Measurements from ENCODE around the gene P3H1. TPM values are rescaled to one million over a fixed set of nuclear protein-coding genes. Genes with fewer than 3 reads are reported as not detected.
"Not testable (repeated sequence)": the region's sequence is repeated elsewhere in the genome, so short reads cannot be mapped to it uniquely, and the experiment has no call there.

P3H1 gene
- total and polyA plus RNA-seq, 9 donors: 22.5 to 47.0 (median 39.4) TPM

- Histone ChIP-seq H3K36me3 (no peaks in the 10 kb centered on the region), H3K9me3 (no peaks in the 10 kb centered on the region), H3K4me3 (no peak overlapping the region), H3K27ac (no peak overlapping the region), H3K27me3 (no peaks in the 10 kb centered on the region), H3K4me1 (ENCODE audit: insufficient read depth) (no peaks in the 10 kb centered on the region)
- intact Hi-C loops (cut with DNase I): no loop called here
- WGBS, 3 donors: 69 to 79% (median 74%) methylated on average over 4 of the region's 4 CpGs
- DNase-seq: no peak
- TF ChIP-seq POLR2A (IDR thresholded peaks at IDR 0.05) (no peak), EP300 (IDR thresholded peaks at IDR 0.05) (no peak)
- TF ChIP-seq, protein P1, sequence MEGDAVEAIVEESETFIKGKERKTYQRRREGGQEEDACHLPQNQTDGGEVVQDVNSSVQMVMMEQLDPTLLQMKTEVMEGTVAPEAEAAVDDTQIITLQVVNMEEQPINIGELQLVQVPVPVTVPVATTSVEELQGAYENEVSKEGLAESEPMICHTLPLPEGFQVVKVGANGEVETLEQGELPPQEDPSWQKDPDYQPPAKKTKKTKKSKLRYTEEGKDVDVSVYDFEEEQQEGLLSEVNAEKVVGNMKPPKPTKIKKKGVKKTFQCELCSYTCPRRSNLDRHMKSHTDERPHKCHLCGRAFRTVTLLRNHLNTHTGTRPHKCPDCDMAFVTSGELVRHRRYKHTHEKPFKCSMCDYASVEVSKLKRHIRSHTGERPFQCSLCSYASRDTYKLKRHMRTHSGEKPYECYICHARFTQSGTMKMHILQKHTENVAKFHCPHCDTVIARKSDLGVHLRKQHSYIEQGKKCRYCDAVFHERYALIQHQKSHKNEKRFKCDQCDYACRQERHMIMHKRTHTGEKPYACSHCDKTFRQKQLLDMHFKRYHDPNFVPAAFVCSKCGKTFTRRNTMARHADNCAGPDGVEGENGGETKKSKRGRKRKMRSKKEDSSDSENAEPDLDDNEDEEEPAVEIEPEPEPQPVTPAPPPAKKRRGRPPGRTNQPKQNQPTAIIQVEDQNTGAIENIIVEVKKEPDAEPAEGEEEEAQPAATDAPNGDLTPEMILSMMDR (IDR thresholded peaks at IDR 0.05): no peak
Measured at GRCh38 chr1:42730988-42731387, 35.8 kb downstream of the P3H1 start.

DNA sequence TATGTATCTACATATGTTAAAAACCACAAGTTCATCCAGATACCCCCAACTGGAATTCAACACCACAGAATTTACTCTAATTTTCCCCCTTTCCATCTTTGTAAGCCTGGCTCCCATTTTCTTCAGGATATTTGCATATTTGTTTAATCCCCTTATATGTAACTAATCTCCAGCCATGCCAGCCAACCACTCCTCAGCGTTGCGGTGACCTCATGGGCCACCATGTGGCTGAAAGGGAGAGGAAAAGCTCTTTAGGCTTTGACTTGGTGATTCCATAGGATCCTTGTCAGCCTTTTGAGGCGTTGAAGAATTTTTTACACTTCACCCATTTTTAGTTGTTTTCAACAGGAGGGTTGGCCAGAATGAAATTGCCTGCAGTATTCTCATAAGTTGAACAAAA is 36.8 kb downstream of the P3H1 start:
- no peak overlapping the region for H3K4me3 ChIP-seq
- H3K4me1 ChIP-seq (ENCODE audit: insufficient read depth): no peaks in the 10 kb centered on the region
- H3K27ac ChIP-seq: no peak overlapping the region
- H3K27me3 ChIP-seq: no peaks in the 10 kb centered on the region
- H3K9me3 ChIP-seq: no peaks in the 10 kb centered on the region
- H3K36me3 ChIP-seq: no peaks in the 10 kb centered on the region
- 85 to 92% (median 89%) methylated on average over 3 of the region's 3 CpGs for WGBS, 3 donors
- DNase-seq: no peak
- intact Hi-C loops (cut with DNase I): no loop called here
- TF ChIP-seq POLR2A (IDR thresholded peaks at IDR 0.05) (no peak), EP300 (IDR thresholded peaks at IDR 0.05) (no peak)
- TF ChIP-seq, protein P1 (IDR thresholded peaks at IDR 0.05): no peak

- H3K4me1 ChIP-seq (ENCODE audit: insufficient read depth); H3K9me3 ChIP-seq; H3K27ac ChIP-seq; intact Hi-C loops (cut with DNase I); H3K36me3 ChIP-seq; H3K4me3 ChIP-seq; DNase-seq; H3K27me3 ChIP-seq: not testable (repeated sequence)
- 92 to 93% (median 92%) methylated on average over 4 of the region's 4 CpGs for WGBS, 3 donors
Measured at GRCh38 chr1:42725820-42726219, 41.0 kb downstream of the P3H1 start.

- DNase-seq: no peak
- Histone ChIP-seq H3K27ac (no peak overlapping the region), H3K36me3 (no peaks in the 10 kb centered on the region), H3K27me3 (no peaks in the 10 kb centered on the region), H3K4me3 (no peak overlapping the region), H3K4me1 (ENCODE audit: insufficient read depth) (no peaks in the 10 kb centered on the region), H3K9me3 (no peaks in the 10 kb centered on the region)
- intact Hi-C loops (cut with DNase I): no loop called here
- no peak for TF ChIP-seq POLR2A (IDR thresholded peaks at IDR 0.05)
- TF ChIP-seq, protein P1 (IDR thresholded peaks at IDR 0.05): no peak
- no peak for TF ChIP-seq EP300 (IDR thresholded peaks at IDR 0.05)
- WGBS, 3 donors: 80 to 84% (median 82%) methylated on average over 6 of the region's 6 CpGs
Measured at GRCh38 chr1:42723511-42723910, 43.3 kb downstream of the P3H1 start.

DNA sequence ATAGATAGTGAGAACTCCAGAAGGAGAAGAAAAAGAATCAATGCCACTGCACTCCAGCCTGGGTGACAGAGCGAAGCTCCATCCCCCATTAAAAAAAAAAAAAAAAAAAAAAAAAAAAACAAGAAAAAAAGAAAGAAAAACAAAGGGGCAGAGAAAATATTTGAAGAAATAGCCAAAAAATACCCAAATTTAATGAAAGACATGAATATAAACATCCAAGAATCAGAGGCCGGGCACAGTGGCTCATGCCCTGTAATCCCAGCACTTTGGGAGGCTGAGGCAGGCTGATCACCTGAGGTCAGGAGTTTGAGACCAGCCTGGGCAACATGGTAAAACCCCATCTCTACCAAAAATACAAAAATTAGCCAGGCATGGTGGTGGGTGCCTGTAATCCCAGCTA is 44.4 kb downstream of the P3H1 start:
- not testable (repeated sequence) for H3K27me3 ChIP-seq

DNA sequence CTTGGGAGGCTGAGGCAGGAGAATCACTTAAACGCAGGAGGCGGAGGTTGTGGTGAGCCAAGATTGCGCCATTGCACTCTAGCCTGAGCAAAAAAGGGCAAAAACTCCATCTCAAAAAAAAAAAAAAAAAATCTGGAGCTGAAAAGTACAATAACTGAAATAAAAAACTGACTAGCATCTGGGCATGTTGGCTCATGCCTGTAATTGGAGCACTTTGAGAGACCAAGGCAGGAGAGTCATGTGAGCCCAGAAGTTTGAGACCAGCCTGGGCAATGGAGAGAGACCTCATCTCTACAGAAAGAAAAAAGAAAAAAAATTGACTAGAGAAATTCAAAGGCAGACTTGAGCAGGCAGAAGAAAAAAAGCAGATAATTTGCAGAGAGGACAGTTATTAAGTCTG is 44.9 kb downstream of the P3H1 start:
- Histone ChIP-seq H3K27ac (no peak overlapping the region), H3K27me3 (no peaks in the 10 kb centered on the region), H3K9me3 (no peaks in the 10 kb centered on the region), H3K4me1 (ENCODE audit: insufficient read depth) (no peaks in the 10 kb centered on the region), H3K4me3 (no peak overlapping the region), H3K36me3 (no peaks in the 10 kb centered on the region)
- intact Hi-C loops (cut with DNase I): no loop called here
- WGBS, 3 donors: 95 to 97% (median 97%) methylated on average over 3 of the region's 3 CpGs
- TF ChIP-seq EP300 (IDR thresholded peaks at IDR 0.05): no peak
- TF ChIP-seq, protein P1 (IDR thresholded peaks at IDR 0.05): no peak
- no peak for TF ChIP-seq POLR2A (IDR thresholded peaks at IDR 0.05)
- no peak for DNase-seq

More for the DNA sequence above, 44.4 kb downstream of the P3H1 start:
- DNase-seq; H3K9me3 ChIP-seq; H3K36me3 ChIP-seq; H3K27ac ChIP-seq; H3K4me3 ChIP-seq; intact Hi-C loops (cut with DNase I); H3K4me1 ChIP-seq (ENCODE audit: insufficient read depth): not testable (repeated sequence)
- 90 to 97% (median 96%) methylated on average over 2 of the region's 2 CpGs for WGBS, 3 donors

All from ovary (tissue), 9 donors.